Measurements from ENCODE around the gene TMEM109.
"Not testable (repeated sequence)": the region's sequence is repeated elsewhere in the genome, so short reads cannot be mapped to it uniquely, and the experiment has no call there.

TMEM109 gene

GRCh38 chr11:60897496-60897895 lies 16.5 kb upstream of the TMEM109 start:
- ATAC-seq (no peak), DNase-seq (no peak)
- Mint-ChIP-seq H3K27me3 (no peaks in the 10 kb centered on the region), H3K27ac (peak overlapping the region; percentile 42), H3K4me3 (no peak overlapping the region), H3K9me3 (no peaks in the 10 kb centered on the region), H3K4me1 (peaks cover 4% of the 10 kb centered on the region), H3K36me3 (ENCODE audit: low read depth) (peaks cover 68% of the 10 kb centered on the region)

- H3K36me3 Mint-ChIP-seq (ENCODE audit: low read depth) = peaks cover 72% of the 10 kb centered on the region
- no peak overlapping the region for H3K27ac Mint-ChIP-seq
- peaks cover 17% of the 10 kb centered on the region for H3K4me1 Mint-ChIP-seq
- no peak overlapping the region for H3K4me3 Mint-ChIP-seq
- ATAC-seq (peak; percentile 61), DNase-seq (peak; percentile 26)
- H3K9me3 Mint-ChIP-seq = no peaks in the 10 kb centered on the region
- H3K27me3 Mint-ChIP-seq = no peaks in the 10 kb centered on the region
Observed at GRCh38 chr11:60899046-60899936, 14.7 kb upstream of the TMEM109 start.

GRCh38 chr11:60899977-60900376 lies 14.0 kb upstream of the TMEM109 start:
- Mint-ChIP-seq H3K27ac (peak overlapping the region; percentile 29), H3K36me3 (ENCODE audit: low read depth) (peaks cover 70% of the 10 kb centered on the region), H3K9me3 (no peaks in the 10 kb centered on the region), H3K27me3 (no peaks in the 10 kb centered on the region), H3K4me3 (no peak overlapping the region), H3K4me1 (peaks cover 23% of the 10 kb centered on the region)
- no peak for ATAC-seq
- DNase-seq = no peak

- H3K36me3 Mint-ChIP-seq (ENCODE audit: low read depth) = peaks cover 70% of the 10 kb centered on the region
- no peak for ATAC-seq
- no peak for DNase-seq
- H3K4me3 Mint-ChIP-seq = no peak overlapping the region
- peaks cover 30% of the 10 kb centered on the region for H3K4me1 Mint-ChIP-seq
- H3K9me3 Mint-ChIP-seq = no peaks in the 10 kb centered on the region
- peak overlapping the region; percentile 29 for H3K27ac Mint-ChIP-seq
- no peaks in the 10 kb centered on the region for H3K27me3 Mint-ChIP-seq
Observed at GRCh38 chr11:60900673-60901404, 13.1 kb upstream of the TMEM109 start.

GRCh38 chr11:60902625-60903024 lies 11.3 kb upstream of the TMEM109 start:
- H3K27me3 Mint-ChIP-seq = no peaks in the 10 kb centered on the region
- no peak overlapping the region for H3K27ac Mint-ChIP-seq
- DNase-seq (no peak), ATAC-seq (no peak)
- H3K4me1 Mint-ChIP-seq = peaks cover 34% of the 10 kb centered on the region
- no peak overlapping the region for H3K4me3 Mint-ChIP-seq
- no peaks in the 10 kb centered on the region for H3K9me3 Mint-ChIP-seq
- peaks cover 56% of the 10 kb centered on the region for H3K36me3 Mint-ChIP-seq (ENCODE audit: low read depth)

- Mint-ChIP-seq H3K36me3 (ENCODE audit: low read depth) (peaks cover 34% of the 10 kb centered on the region), H3K4me3 (peak overlapping the region; percentile 88), H3K9me3 (peaks cover 5% of the 10 kb centered on the region), H3K27me3 (no peaks in the 10 kb centered on the region), H3K27ac (peak overlapping the region; percentile 92), H3K4me1 (peaks cover 41% of the 10 kb centered on the region)
- ATAC-seq = no peak
- DNase-seq = no peak
Observed at GRCh38 chr11:60905047-60905446, 8.9 kb upstream of the TMEM109 start.

GRCh38 chr11:60905551-60906113 lies 8.3 kb upstream of the TMEM109 start:
- DNase-seq (no peak), ATAC-seq (peak; percentile 22)
- Mint-ChIP-seq H3K27me3 (no peaks in the 10 kb centered on the region), H3K9me3 (peaks cover 5% of the 10 kb centered on the region), H3K4me3 (peak overlapping the region; percentile 88), H3K27ac (peak overlapping the region; percentile 92), H3K36me3 (ENCODE audit: low read depth) (peaks cover 31% of the 10 kb centered on the region), H3K4me1 (peaks cover 47% of the 10 kb centered on the region)

GRCh38 chr11:60906132-60906972 lies 7.6 kb upstream of the TMEM109 start, which contains the start of gene PRPF19:
Gene PRPF19, minus strand, starts transcription at chr11:60906585. Its CDS starts 203 bp downstream, at chr11:60906382.
- peaks cover 5% of the 10 kb centered on the region for H3K9me3 Mint-ChIP-seq
- no peaks in the 10 kb centered on the region for H3K27me3 Mint-ChIP-seq
- H3K36me3 Mint-ChIP-seq (ENCODE audit: low read depth) = peaks cover 31% of the 10 kb centered on the region
- H3K27ac Mint-ChIP-seq = peak within 1 kb of the TSS; percentile 92
- peaks cover 54% of the 10 kb centered on the region for H3K4me1 Mint-ChIP-seq
- H3K4me3 Mint-ChIP-seq = peak within 1 kb of the TSS; percentile 88
- ATAC-seq = peak; percentile 91
- peak; percentile 99 for DNase-seq

GRCh38 chr11:60908803-60909202 lies 5.2 kb upstream of the TMEM109 start:
- Mint-ChIP-seq H3K36me3 (ENCODE audit: low read depth) (peaks cover 16% of the 10 kb centered on the region), H3K4me3 (no peak overlapping the region), H3K27ac (no peak overlapping the region), H3K27me3 (no peaks in the 10 kb centered on the region), H3K4me1 (peaks cover 70% of the 10 kb centered on the region), H3K9me3 (peaks cover 5% of the 10 kb centered on the region)
- no peak for ATAC-seq
- DNase-seq = no peak

GRCh38 chr11:60909680-60910280 lies 4.2 kb upstream of the TMEM109 start:
- peak overlapping the region; percentile 77 for H3K27ac Mint-ChIP-seq
- DNase-seq, H3K4me3 Mint-ChIP-seq, H3K27me3 Mint-ChIP-seq, H3K9me3 Mint-ChIP-seq, ATAC-seq: not testable (repeated sequence)
- H3K4me1 Mint-ChIP-seq = peaks cover 65% of the 10 kb centered on the region
- peaks cover 12% of the 10 kb centered on the region for H3K36me3 Mint-ChIP-seq (ENCODE audit: low read depth)

- Mint-ChIP-seq H3K27ac (peak overlapping the region; percentile 77), H3K9me3 (peaks cover 5% of the 10 kb centered on the region), H3K4me1 (peaks cover 63% of the 10 kb centered on the region), H3K36me3 (ENCODE audit: low read depth) (peaks cover 10% of the 10 kb centered on the region), H3K27me3 (no peaks in the 10 kb centered on the region), H3K4me3 (no peak overlapping the region)
- no peak for DNase-seq
- ATAC-seq = no peak
Observed at GRCh38 chr11:60910281-60910687, 3.7 kb upstream of the TMEM109 start.

- Mint-ChIP-seq H3K27me3 (no peaks in the 10 kb centered on the region), H3K36me3 (ENCODE audit: low read depth) (peaks cover 4% of the 10 kb centered on the region), H3K27ac (peak overlapping the region; percentile 77), H3K4me3 (no peak overlapping the region), H3K4me1 (peaks cover 66% of the 10 kb centered on the region), H3K9me3 (peaks cover 5% of the 10 kb centered on the region)
- DNase-seq = no peak
- no peak for ATAC-seq
Observed at GRCh38 chr11:60910711-60911380, 3.1 kb upstream of the TMEM109 start.

- no peak for ATAC-seq
- H3K9me3 Mint-ChIP-seq = peaks cover 5% of the 10 kb centered on the region
- H3K27me3 Mint-ChIP-seq = no peaks in the 10 kb centered on the region
- peak; percentile 39 for DNase-seq
- peak overlapping the region; percentile 81 for H3K27ac Mint-ChIP-seq
- peaks cover 71% of the 10 kb centered on the region for H3K4me1 Mint-ChIP-seq
- H3K4me3 Mint-ChIP-seq = peak overlapping the region; percentile 47
- peaks cover 5% of the 10 kb centered on the region for H3K36me3 Mint-ChIP-seq (ENCODE audit: low read depth)
Observed at GRCh38 chr11:60912223-60912850, 1.6 kb upstream of the TMEM109 start.

Data from activated naive CD8-positive, alpha-beta T cell treated with anti-CD3 and anti-CD28 coated beads, Interleukin-2, amount 50 U/mL, for 24 hours (primary cell).